Neuronal stem cell (in vitro differentiated cells): ENCODE data around the gene PPP1CA.

Source experiments
- DNase-seq: peaks from one replicate; pipeline ENCODE4 v3.0.0-alpha.2; 2013; ENCODE audit warnings: low spot score
- H2AFZ ChIP-seq: one replicate; pipeline ENCODE4 v1.6.1; 2013; ENCODE audit warnings: mild to moderate bottlenecking, low read length, inconsistent platforms
- H2AK5ac ChIP-seq: 2 replicates; pipeline ENCODE4 v1.6.1; 2013; ENCODE audit warnings: low read depth, mild to moderate bottlenecking, inconsistent platforms, low read length, moderate library complexity, mixed read lengths
- H2BK120ac ChIP-seq: 2 replicates; pipeline ENCODE4 v1.6.1; 2013; ENCODE audit warnings: low read depth, mild to moderate bottlenecking, inconsistent platforms, low read length, moderate library complexity, mixed read lengths
- H2BK12ac ChIP-seq: one replicate; pipeline ENCODE4 v1.6.1; 2013; ENCODE audit warnings: low read length, inconsistent platforms
- H2BK15ac ChIP-seq: 2 replicates; pipeline ENCODE4 v1.6.1; 2013; ENCODE audit warnings: mild to moderate bottlenecking, low read length, inconsistent platforms, mixed read lengths
- H2BK5ac ChIP-seq: one replicate; pipeline ENCODE4 v1.6.1; 2013; ENCODE audit warnings: inconsistent platforms, mild to moderate bottlenecking, low read length, moderate library complexity
- H3K14ac ChIP-seq: one replicate; pipeline ENCODE4 v1.6.1; 2013; ENCODE audit warnings: low read length, inconsistent platforms
- H3K18ac ChIP-seq: 2 replicates; pipeline ENCODE4 v1.6.1; 2013; ENCODE audit warnings: low read length, inconsistent platforms
- H3K23ac ChIP-seq: 2 replicates; pipeline ENCODE4 v1.6.1; 2013; ENCODE audit warnings: low read depth, mild to moderate bottlenecking, mixed read lengths, low read length, inconsistent platforms; ENCODE audit not compliant: poor library complexity
- H3K27ac ChIP-seq: replicated peaks from 3 replicates; pipeline ENCODE4 v1.5.1; 2013; ENCODE audit warnings: low read length, inconsistent platforms
- H3K27me3 ChIP-seq, 3 experiments: 2 replicates each; pipeline ENCODE4 v1.6.1; 2013; ENCODE audit warnings: low read length in 3 of 3, mild to moderate bottlenecking in 2 of 3, inconsistent platforms in 1 of 3, low read depth in 1 of 3, mixed read lengths in 1 of 3, moderate library complexity in 1 of 3; ENCODE audit not compliant: control insufficient read depth in 3 of 3, insufficient read depth in 3 of 3
- H3K36me3 ChIP-seq, 2 donors: replicated peaks in 1 of 2; 2 replicates each; pipeline ENCODE4 v1.6.1; 2013; ENCODE audit warnings: low read length in 2 of 2; ENCODE audit not compliant: control insufficient read depth in 2 of 2, insufficient read depth in 2 of 2
- H3K4ac ChIP-seq: 2 replicates; pipeline ENCODE4 v1.6.1; 2013; ENCODE audit warnings: inconsistent platforms, mild to moderate bottlenecking, low read length, moderate library complexity
- H3K4me1 ChIP-seq, 2 donors: 1 replicate in 1 of 2; 2 replicates in 1 of 2; pipeline ENCODE4 v1.6.1; 2013; ENCODE audit warnings: low read length in 2 of 2, low read depth in 1 of 2; ENCODE audit not compliant: control insufficient read depth in 2 of 2, insufficient read depth in 1 of 2
- H3K4me2 ChIP-seq: one replicate; pipeline ENCODE4 v1.6.1; 2013; ENCODE audit warnings: mild to moderate bottlenecking, low read length, inconsistent platforms; ENCODE audit not compliant: insufficient read depth, poor library complexity, severe bottlenecking
- H3K4me3 ChIP-seq, 2 donors: 2 replicates each; pipeline ENCODE4 v1.5.1; 2013; ENCODE audit warnings: low read length in 2 of 2, mild to moderate bottlenecking in 2 of 2, inconsistent platforms in 1 of 2, moderate library complexity in 1 of 2
- H3K79me1 ChIP-seq: one replicate; pipeline ENCODE4 v1.6.1; 2013; ENCODE audit warnings: low read depth, mild to moderate bottlenecking, inconsistent platforms, low read length, moderate library complexity
- H3K9ac ChIP-seq: one replicate; pipeline ENCODE4 v1.6.1; 2013; ENCODE audit warnings: mild to moderate bottlenecking, low read depth, low read length, inconsistent platforms; ENCODE audit not compliant: poor library complexity
- H3K9me3 ChIP-seq, 2 donors: replicated peaks in 1 of 2; 2 replicates each; pipeline versions ENCODE3 to v1.6.1; 2013; ENCODE audit warnings: low read length in 2 of 2, mild to moderate bottlenecking in 2 of 2, inconsistent platforms in 1 of 2, low read depth in 1 of 2, mixed read lengths in 1 of 2, moderate library complexity in 1 of 2; ENCODE audit not compliant: control insufficient read depth in 2 of 2, insufficient read depth in 1 of 2
- H4K8ac ChIP-seq: one replicate; pipeline ENCODE4 v1.6.1; 2013; ENCODE audit warnings: low read depth, mild to moderate bottlenecking, inconsistent platforms, low read length, moderate library complexity
- H4K91ac ChIP-seq: one replicate; pipeline ENCODE4 v1.6.1; 2013; ENCODE audit warnings: low read length, low read depth, mild to moderate bottlenecking, inconsistent platforms; ENCODE audit not compliant: poor library complexity
- WGBS, 2 donors: extraction: QIAGEN DNeasy Blood & Tissue Kit; methylation state at CpG; one replicate each; pipeline ENCODE4 v1.1.7; 2013; ENCODE audit warnings: missing lambda C conversion rate in 2 of 2, mixed read lengths in 1 of 2; ENCODE audit not compliant: insufficient read length in 2 of 2, insufficient replicate concordance in 1 of 2; ENCODE audit errors: extremely low coverage in 2 of 2; 5-methylcytosine and 5-hydroxymethylcytosine counted together

Gene PPP1CA

GRCh38 chr11:67423891-67424613, 22.4 kb upstream of the PPP1CA start:
- no CpG with 5 or more reads among the region's 34 CpGs for WGBS, 2 donors

GRCh38 chr11:67423466-67423865, 21.8 kb upstream of the PPP1CA start:
- no peak overlapping the region for H4K91ac ChIP-seq
- H2AFZ ChIP-seq = no peak overlapping the region
- H2BK12ac ChIP-seq = no peak overlapping the region
- H3K4ac ChIP-seq = peak overlapping the region; percentile 55
- no peak overlapping the region for H3K4me3 ChIP-seq
- H2BK120ac ChIP-seq = no peak overlapping the region
- H2BK5ac ChIP-seq = peak overlapping the region; percentile 13
- no peak for DNase-seq
- no peak overlapping the region for H3K9ac ChIP-seq
- no CpG with 5 or more reads among the region's 13 CpGs for WGBS, 2 donors
- H3K9me3 ChIP-seq = no peaks in the 10 kb centered on the region
- H3K23ac ChIP-seq = peak overlapping the region; percentile 39
- peak overlapping the region; percentile 81 for H2AK5ac ChIP-seq
- peak overlapping the region; percentile 58 for H3K18ac ChIP-seq
- H3K27me3 ChIP-seq = peaks cover 0 to 9% (median 0%) of the 10 kb centered on the region in 3 experiments
- H3K14ac ChIP-seq = peak overlapping the region; percentile 27
- H3K4me2 ChIP-seq = no peak overlapping the region
- H4K8ac ChIP-seq = no peak overlapping the region
- no peaks in the 10 kb centered on the region for H3K79me1 ChIP-seq
- peaks cover 7 to 9% of the 10 kb centered on the region in 2 donors for H3K4me1 ChIP-seq
- no peaks in the 10 kb centered on the region for H3K36me3 ChIP-seq
- H2BK15ac ChIP-seq = peak overlapping the region; percentile 62
- H3K27ac ChIP-seq = no peak overlapping the region

More at GRCh38 chr11:67423891-67424613, 22.4 kb upstream of the PPP1CA start:
- Histone ChIP-seq H4K8ac (no peak overlapping the region), H4K91ac (no peak overlapping the region), H2AK5ac (peak overlapping the region; percentile 81), H3K27me3 (peaks cover 0 to 9% (median 0%) of the 10 kb centered on the region in 3 experiments), H3K9me3 (no peaks in the 10 kb centered on the region), H2AFZ (no peak overlapping the region), H3K14ac (no peak overlapping the region), H3K4me2 (no peak overlapping the region), H2BK12ac (peak overlapping the region; percentile 41), H3K9ac (no peak overlapping the region), H3K27ac (no peak overlapping the region), H3K4me3 (no peak overlapping the region), H3K4me1 (peaks cover 12 to 13% of the 10 kb centered on the region in 2 donors), H3K4ac (no peak overlapping the region), H3K79me1 (peaks cover 5% of the 10 kb centered on the region), H2BK15ac (peak overlapping the region; percentile 64), H3K18ac (no peak overlapping the region), H2BK5ac (peak overlapping the region; percentile 13), H2BK120ac (no peak overlapping the region), H3K23ac (peak overlapping the region; percentile 47), H3K36me3 (no peaks in the 10 kb centered on the region)
- no peak for DNase-seq

GRCh38 chr11:67422891-67423290, 21.2 kb upstream of the PPP1CA start:
- Histone ChIP-seq H3K4me3 (no peak overlapping the region), H2BK12ac (no peak overlapping the region), H4K91ac (no peak overlapping the region), H2AFZ (no peak overlapping the region), H2BK15ac (peak overlapping the region; percentile 59), H3K23ac (peak overlapping the region; percentile 25), H3K27ac (no peak overlapping the region), H3K36me3 (no peaks in the 10 kb centered on the region), H3K9ac (no peak overlapping the region), H3K18ac (no peak overlapping the region), H4K8ac (no peak overlapping the region), H3K4me1 (peaks cover 7 to 9% of the 10 kb centered on the region in 2 donors), H2BK5ac (no peak overlapping the region), H3K4ac (no peak overlapping the region), H3K79me1 (no peaks in the 10 kb centered on the region), H3K14ac (no peak overlapping the region), H3K27me3 (peaks cover 0 to 9% (median 0%) of the 10 kb centered on the region in 3 experiments), H2AK5ac (peak overlapping the region; percentile 79), H3K9me3 (no peaks in the 10 kb centered on the region), H2BK120ac (no peak overlapping the region), H3K4me2 (no peak overlapping the region)
- WGBS, 2 donors = no CpG with 5 or more reads among the region's 6 CpGs
- DNase-seq = no peak

GRCh38 chr11:67421430-67422031, 19.9 kb upstream of the PPP1CA start:
- Histone ChIP-seq H3K18ac (peak overlapping the region; percentile 85), H2BK5ac (no peak overlapping the region), H2BK12ac (no peak overlapping the region), H3K36me3 (no peaks in the 10 kb centered on the region), H4K8ac (no peak overlapping the region), H3K27ac (no peak overlapping the region), H3K9me3 (no peaks in the 10 kb centered on the region), H3K14ac (no peak overlapping the region), H2AFZ (peak overlapping the region; percentile 98), H2BK15ac (no peak overlapping the region), H4K91ac (no peak overlapping the region), H3K23ac (peak overlapping the region; percentile 98), H3K79me1 (peaks cover 2% of the 10 kb centered on the region), H3K27me3 (peaks cover 0 to 13% (median 0%) of the 10 kb centered on the region in 3 experiments), H3K4me1 (peaks cover 7 to 8% of the 10 kb centered on the region in 2 donors), H2AK5ac (no peak overlapping the region), H3K4me3 (peak overlapping the region in 1 of 2 donors; percentile 67), H3K4ac (no peak overlapping the region), H2BK120ac (no peak overlapping the region), H3K4me2 (no peak overlapping the region), H3K9ac (no peak overlapping the region)
- WGBS, 2 donors = no CpG with 5 or more reads among the region's 22 CpGs
- DNase-seq = no peak
